GM21447 (cell line): ENCODE measurements around the gene ELF4.

Experiments used
- ATAC-seq: cut with Tn5 transposase; IDR thresholded peaks from one replicate; pipeline ENCODE4 v1.9.1; 2021; ENCODE audit not compliant: unreplicated experiment

Gene ELF4

DNA sequence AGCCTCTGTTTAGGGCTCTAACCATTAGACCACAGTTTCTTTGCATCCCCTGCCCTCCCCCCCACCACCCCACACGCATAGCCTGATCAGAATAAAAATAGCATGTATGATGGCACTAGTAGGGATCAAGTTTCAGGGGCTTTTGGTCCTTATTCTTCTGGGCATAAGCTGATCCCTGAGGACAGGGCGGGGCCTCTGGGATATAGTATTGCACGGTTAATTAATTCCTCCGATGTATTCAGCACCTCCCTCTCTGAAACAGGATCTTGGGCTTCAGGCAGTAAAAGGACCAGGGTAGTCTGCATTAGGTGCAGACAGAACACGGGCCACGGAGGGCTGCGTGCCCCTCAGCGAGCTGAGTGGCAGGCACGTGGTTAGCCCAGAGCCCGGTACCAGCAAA is 57.1 kb downstream of the ELF4 start:
- no peak for ATAC-seq

DNA sequence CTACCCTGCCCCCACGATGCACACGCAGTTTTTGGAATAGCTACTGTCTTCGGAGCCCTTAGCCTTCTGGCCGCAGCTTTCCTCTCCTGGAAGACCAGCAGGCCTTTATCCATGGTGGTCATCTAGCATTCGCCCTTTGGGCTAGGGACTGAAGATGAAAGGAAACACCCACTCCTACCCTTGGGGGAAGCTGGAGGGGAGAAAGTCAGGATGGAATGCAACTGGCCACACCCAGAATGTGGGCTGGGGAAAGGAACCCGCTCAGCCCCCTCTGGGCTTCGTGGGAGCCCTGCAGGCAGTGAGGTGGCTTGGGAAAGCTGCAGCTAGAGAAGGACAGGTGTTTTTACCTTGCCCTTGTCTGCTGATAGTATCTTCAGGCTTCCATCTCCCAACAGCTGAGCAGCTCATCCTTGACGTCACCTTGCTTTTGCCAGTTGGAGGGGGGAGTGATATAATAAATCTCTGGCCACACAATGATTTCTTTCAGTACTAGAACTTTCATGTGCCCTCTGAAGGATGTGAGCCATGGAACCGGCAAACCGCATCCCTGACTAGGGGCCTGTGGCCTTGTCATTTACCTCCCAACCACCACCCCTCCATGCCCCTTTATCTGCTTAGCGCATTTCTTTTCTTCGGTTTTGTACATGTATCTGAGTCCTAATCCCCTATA is 59.0 kb downstream of the ELF4 start:
- no peak for ATAC-seq

DNA sequence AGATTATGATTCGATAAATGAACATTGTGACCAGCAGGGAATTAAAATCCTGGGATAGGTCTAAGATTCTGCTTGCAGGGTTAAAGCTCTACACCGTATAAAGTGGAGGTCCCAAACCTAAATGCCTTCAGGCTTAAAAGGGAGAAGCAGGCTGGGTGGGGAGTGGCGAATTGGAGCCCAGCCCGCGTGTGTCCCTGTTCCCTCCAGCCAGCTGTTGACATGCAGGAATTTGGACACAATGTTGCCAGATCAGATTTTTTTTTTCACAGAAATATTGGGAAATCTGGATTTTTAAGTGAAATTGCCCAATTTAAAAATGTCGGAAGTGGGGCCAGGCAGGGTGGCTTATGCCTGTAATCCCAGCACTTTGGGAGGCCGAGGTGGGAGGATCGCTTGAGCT is 60.5 kb downstream of the ELF4 start:
- no peak for ATAC-seq

DNA sequence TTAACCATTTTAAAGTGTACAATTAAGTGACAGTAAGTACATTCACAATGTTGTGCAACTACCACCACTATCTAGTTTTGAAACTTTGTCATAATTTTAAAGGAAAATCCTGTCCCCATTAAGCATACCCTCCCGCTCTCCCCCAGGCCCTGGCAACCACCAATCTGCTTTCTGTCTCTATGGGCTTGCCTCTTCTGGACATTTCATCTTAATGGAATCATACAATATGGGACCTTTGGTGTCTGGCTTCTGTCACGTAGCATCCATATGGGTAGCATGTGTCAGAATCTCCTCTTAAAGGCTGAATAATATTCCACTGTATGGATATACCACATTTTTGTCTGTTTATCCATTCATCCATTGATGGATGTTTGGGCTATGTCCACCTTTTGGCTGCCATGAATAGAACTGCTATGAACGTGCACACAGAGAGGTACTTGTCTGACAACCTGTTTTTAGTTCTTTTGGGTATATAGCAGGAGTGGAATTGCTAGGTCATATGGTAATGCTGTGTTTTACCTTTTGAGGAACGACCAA is 61.5 kb downstream of the ELF4 start:
- ATAC-seq, result no peak

DNA sequence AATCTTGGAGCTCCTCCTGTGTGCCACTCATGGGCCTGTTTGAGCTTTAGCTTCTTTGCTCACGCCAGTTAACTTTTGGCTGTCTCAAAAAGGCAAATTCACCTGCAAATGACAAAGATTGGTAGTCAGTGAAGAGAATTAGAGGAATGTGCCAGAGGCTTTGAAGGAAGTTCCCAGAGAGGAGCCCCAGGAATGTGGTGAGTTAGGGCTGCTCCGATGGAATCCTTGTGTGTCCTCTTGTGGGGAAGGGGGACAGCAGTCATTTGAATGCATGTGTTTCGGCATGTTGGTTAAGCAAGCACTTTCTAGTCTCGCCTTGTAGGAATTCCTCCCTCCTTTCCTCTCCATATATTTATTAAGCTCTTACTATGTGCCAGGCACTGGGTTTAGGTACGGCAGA is 62.9 kb downstream of the ELF4 start:
- ATAC-seq, result no peak

DNA sequence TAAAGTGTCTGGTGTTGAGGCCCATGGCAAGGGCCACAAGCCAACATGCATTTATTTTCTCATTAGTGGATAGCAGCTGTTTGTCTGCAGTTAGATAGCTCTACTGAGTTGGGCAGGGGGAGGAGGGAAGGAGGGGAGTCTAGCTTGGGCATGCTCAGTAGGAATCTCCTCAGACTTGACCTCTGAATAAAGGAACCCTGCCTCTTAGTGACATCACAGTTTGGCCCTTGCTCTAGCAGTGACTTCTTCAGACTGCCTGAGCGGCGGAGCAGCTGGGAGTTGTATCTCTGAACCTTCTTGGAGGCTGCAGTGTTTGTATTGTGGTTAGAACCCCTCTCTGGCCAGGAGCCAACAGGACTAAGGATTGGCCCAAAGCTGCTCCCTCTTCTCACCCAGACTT is 70.5 kb downstream of the ELF4 start:
- ATAC-seq, result no peak

DNA sequence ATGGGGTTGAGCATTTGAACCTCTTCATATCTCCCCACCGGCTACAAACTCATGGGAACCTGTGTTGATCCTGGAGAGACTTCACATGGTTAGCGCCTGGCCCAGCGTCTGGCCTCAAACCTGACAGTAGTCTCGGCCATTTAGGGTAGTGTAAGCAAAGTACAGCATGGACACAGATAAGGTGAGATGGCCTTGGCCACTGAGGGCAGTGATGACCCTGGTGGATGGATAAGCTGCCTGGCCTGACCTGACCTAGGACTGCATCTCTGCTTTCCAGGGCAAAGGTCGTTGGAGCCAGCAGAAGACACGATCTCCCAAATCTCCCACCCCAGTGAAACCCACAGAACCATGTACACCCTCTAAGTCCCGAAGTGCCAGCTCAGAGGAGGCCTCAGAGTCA is 76.1 kb downstream of the ELF4 start:
- no peak for ATAC-seq

DNA sequence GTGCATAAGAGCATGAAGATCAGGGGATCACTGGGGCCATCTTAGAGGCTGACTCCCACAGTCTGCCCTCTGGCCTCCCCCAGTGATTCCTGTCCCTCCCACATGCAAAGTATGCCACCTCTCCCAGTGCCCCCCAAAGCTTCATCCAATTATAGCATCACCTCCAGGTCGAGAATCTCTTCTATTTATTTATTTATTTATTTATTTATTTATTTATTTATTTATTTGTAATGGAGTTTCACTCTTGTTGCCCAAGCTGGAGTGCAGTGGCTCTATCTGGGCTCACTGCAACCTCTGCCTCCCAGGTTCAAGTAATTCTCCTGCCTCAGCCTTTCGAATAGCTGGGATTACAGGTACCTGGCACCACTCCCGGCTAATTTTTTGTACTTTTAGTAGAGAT is 77.7 kb downstream of the ELF4 start:
- ATAC-seq, result no peak

DNA sequence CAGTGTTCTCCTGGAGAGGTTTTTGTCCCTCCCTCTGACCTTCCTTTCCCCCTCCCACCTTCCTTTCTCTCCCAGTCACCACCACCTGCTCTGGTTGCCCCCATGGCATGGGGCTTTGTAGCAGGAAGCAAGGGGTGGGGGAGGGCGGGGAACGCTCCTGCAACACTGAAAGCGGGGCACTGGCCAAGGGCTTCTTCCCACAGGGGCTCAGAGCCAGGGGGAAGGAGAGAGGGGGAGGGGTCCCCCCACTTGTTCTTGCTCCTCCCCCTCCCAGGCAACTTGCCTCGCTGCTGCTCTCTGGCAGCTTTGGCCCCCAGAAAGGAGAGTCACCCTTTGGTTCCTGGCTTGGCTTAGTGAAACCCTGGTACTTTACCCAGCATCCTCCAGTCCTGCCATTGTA is 79.5 kb downstream of the ELF4 start:
- ATAC-seq, result no peak

DNA sequence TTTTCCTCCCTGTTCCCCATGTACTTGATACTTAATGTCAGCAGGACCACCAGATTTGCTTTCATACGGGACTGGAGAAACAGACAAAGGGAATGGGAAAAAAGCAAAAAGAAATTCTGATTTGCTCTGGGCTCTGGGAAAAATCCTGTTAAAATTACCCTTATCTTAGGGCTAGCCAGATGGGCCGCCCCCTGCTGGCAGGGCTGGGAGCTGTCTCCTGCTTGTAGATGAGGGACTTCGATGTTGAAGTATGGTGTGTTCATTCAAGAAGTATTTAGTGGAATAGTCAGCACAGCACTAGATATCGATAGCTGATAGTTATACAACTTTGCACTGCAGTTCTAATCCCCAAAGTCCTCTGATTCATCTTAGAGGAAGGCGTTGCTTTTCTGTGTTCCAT is 82.1 kb downstream of the ELF4 start:
- no peak for ATAC-seq

DNA sequence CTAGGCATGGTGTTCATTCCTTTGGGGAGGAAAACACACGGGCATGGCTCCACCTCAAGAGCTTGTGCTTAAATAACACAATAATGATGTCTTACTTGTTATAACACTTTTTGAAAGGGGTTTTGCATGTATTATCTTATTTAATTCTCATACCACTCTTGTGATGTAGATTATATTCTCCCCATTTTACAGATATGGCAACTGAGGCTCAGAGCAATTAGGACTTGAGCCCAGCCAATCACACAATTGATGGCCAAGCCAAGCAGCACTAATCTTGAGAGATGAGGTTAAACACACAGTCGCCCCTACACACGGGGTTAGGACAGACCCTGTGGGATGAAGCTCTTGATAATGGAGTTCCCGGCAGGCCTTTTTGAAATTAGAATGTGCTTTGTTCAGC is 82.7 kb downstream of the ELF4 start:
- ATAC-seq, result no peak

DNA sequence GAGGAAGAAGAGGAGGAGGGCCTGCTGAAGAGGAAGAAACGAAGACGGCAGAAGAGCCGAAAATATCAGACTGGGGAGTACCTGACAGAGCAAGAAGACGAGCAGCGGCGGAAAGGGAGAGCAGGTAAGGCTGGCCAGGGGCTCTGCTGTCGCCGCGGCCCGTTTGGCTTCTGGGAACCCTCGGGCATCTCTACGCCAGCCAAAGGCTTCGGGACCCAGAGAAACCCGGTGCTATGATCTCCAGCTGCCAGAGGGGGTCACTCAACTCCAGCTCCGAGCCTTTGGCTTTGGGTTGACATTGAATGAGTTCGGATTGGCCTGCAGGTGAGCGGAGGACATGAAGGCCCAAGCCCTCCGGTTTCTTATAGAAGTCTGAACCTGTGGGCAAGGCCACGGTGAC is 85.0 kb downstream of the ELF4 start:
- ATAC-seq, result no peak

DNA sequence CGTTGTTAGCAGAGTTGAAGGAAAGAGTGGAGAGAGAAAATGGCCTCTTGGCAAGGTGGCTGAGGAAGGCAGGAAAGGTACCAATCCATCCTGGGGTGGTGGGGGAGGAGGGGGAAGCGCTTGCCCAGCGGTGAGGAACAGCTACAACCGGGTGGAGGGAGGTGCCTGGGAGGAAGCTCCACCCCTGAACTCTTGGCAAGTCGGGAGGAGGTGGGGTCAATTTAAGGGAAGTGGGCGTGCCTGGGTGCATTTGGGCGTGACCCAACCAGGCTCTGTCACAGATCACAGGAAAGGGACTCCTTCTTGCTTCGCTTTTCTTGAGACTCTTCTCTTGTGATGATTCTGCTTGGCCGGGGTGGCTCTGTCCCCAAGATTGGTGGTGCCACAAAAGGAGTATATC is 86.2 kb downstream of the ELF4 start:
- peak; percentile 100 for ATAC-seq

DNA sequence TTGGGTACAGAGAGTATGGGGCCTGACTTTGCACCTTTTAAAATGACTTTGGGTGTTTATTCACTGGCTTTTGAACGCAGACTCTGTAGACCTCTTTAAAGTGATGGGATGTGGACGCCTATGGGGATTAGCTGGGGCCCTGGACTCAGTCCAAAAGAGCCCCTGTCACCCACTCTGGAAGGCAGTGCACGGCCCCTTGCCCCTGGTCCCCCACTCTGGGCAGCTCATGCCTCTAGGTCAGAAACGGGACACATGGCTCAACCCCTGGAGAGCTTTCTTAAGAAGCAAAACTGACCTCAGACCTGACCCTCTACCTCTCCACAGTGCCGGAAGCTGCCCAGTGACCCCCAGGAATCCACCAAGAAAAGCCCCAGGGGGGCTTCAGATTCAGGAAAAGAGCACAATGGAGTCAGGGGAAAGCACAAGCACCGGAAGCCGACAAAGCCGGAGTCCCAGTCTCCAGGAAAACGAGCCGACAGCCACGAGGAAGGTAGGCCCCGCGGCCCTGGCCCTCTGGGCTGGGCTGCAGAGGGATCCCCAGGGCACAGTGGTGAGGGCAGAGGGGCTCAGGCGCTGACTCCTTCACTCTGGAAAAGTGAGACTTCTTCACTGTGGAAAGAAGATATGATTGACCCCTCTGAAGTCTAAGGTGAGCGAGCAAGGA is 89.5 kb downstream of the ELF4 start:
- no peak for ATAC-seq

DNA sequence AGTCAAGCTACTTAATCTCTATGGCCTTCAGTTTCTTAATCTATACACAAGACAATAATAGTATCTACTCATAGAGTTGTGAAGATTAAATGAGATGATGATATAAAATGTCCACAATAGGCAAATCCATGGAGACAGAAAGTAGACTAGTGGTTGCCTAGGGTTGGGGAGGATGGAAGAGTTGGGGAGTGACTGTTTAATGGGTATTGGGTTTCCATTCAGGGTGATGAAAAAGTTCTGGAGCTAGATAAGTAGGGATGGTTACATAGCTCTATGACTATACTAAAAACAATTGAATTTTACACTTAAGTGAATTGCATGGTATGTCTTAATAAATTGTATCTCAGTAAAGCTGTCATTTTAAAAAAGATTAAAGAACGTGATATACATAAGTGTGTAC is 92.2 kb downstream of the ELF4 start:
- ATAC-seq, result no peak

DNA sequence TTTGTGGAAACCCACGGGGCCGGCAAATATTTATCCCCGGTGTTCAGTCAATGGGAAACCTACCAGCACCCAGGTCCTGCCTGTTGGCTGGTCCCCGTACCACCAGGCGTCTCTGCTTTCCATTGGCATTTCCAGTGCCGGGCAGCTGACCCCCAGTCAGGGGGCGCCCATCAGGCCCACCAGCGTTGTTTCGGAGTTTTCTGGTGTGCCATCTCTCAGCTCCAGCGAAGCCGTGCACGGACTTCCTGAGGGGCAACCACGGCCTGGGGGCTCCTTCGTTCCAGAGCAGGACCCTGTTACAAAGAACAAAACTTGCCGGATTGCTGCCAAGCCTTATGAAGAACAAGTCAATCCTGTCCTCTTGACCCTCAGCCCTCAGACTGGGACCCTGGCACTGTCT is 95.1 kb downstream of the ELF4 start:
- ATAC-seq, result no peak
